ENCODE results near the gene RNASE4. TPM values are rescaled to one million over a fixed set of nuclear protein-coding genes. Genes with fewer than 3 reads are reported as not detected.

Gene RNASE4
- total RNA-seq, 1 donor from 2014 or later, result 10.5 TPM

GRCh38 chr14:20748439-20748838, 64.1 kb downstream of the RNASE4 start:
- H3K9me3 Mint-ChIP-seq, result peaks cover 11% of the 10 kb centered on the region
- peaks cover 7% of the 10 kb centered on the region for H3K36me3 Mint-ChIP-seq
- no peaks in the 10 kb centered on the region for H3K27me3 Mint-ChIP-seq
- peaks cover 11% of the 10 kb centered on the region for H3K4me1 Mint-ChIP-seq (ENCODE audit: unreplicated experiment)
- DNase-seq (ENCODE audit: extremely low spot score, unreplicated experiment), result no peak
- no peak overlapping the region for H3K27ac Mint-ChIP-seq
- no peak overlapping the region for H3K4me3 Mint-ChIP-seq
- TF ChIP-seq, protein P1, sequence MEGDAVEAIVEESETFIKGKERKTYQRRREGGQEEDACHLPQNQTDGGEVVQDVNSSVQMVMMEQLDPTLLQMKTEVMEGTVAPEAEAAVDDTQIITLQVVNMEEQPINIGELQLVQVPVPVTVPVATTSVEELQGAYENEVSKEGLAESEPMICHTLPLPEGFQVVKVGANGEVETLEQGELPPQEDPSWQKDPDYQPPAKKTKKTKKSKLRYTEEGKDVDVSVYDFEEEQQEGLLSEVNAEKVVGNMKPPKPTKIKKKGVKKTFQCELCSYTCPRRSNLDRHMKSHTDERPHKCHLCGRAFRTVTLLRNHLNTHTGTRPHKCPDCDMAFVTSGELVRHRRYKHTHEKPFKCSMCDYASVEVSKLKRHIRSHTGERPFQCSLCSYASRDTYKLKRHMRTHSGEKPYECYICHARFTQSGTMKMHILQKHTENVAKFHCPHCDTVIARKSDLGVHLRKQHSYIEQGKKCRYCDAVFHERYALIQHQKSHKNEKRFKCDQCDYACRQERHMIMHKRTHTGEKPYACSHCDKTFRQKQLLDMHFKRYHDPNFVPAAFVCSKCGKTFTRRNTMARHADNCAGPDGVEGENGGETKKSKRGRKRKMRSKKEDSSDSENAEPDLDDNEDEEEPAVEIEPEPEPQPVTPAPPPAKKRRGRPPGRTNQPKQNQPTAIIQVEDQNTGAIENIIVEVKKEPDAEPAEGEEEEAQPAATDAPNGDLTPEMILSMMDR (conservative IDR thresholded peaks at IDR 0.05), result no peak

GRCh38 chr14:20750194-20750593, 65.8 kb downstream of the RNASE4 start:
- Mint-ChIP-seq H3K27me3 (no peaks in the 10 kb centered on the region), H3K36me3 (peaks cover 7% of the 10 kb centered on the region), H3K27ac (no peak overlapping the region), H3K4me1 (ENCODE audit: unreplicated experiment) (peaks cover 11% of the 10 kb centered on the region), H3K4me3 (no peak overlapping the region), H3K9me3 (peaks cover 11% of the 10 kb centered on the region)
- TF ChIP-seq, protein P1 (conservative IDR thresholded peaks at IDR 0.05), result no peak
- no peak for DNase-seq (ENCODE audit: extremely low spot score, unreplicated experiment)

Other genes with a start within 250 kb of the RNASE4 start
- gene KLHL33, start 248.4 kb upstream of the RNASE4 start, total RNA-seq (ENCODE audit: low replicate concordance), result not detected in 2 replicates
- gene OSGEP, start 229.7 kb upstream of the RNASE4 start, total RNA-seq (ENCODE audit: low replicate concordance), result 37.4 and 57.1 TPM in 2 replicates
- 228 and 319 TPM in 2 replicates for gene APEX1, start 229.3 kb upstream of the RNASE4 start, total RNA-seq (ENCODE audit: low replicate concordance)
- 38.4 and 44.8 TPM in 2 replicates for gene PIP4P1, start 223.1 kb upstream of the RNASE4 start, total RNA-seq (ENCODE audit: low replicate concordance)
- gene PNP, start 215.2 kb upstream of the RNASE4 start, total RNA-seq (ENCODE audit: low replicate concordance), result 36.9 and 66.3 TPM in 2 replicates
- 0.88 and 0.94 TPM in 2 replicates for gene RNASE10, start 179.0 kb upstream of the RNASE4 start, total RNA-seq (ENCODE audit: low replicate concordance)
- gene RNASE9, start 123.5 kb upstream of the RNASE4 start, total RNA-seq (ENCODE audit: low replicate concordance), result not detected in 2 replicates
- gene RNASE11, start 96.6 kb upstream of the RNASE4 start, total RNA-seq (ENCODE audit: low replicate concordance), result not detected in 2 replicates
- gene RNASE12, start 93.2 kb upstream of the RNASE4 start, total RNA-seq (ENCODE audit: low replicate concordance), result not detected in 2 replicates
- not detected in 2 replicates for gene OR6S1, start 42.9 kb upstream of the RNASE4 start, total RNA-seq (ENCODE audit: low replicate concordance)
- gene ANG, start 4.2 kb downstream of the RNASE4 start, total RNA-seq (ENCODE audit: low replicate concordance), result 24.5 and 43.0 TPM in 2 replicates
- gene EDDM3A, start 61.3 kb downstream of the RNASE4 start, total RNA-seq (ENCODE audit: low replicate concordance), result not detected in 2 replicates
- not detected in 2 replicates for gene EDDM3B, start 83.8 kb downstream of the RNASE4 start, total RNA-seq (ENCODE audit: low replicate concordance)
- 0.97 and 1.1 TPM in 2 replicates for gene RNASE6, start 96.7 kb downstream of the RNASE4 start, total RNA-seq (ENCODE audit: low replicate concordance)
- 476 and 793 TPM in 2 replicates for gene RNASE1, start 118.3 kb downstream of the RNASE4 start, total RNA-seq (ENCODE audit: low replicate concordance)
- not detected in 2 replicates for gene RNASE3, start 206.8 kb downstream of the RNASE4 start, total RNA-seq (ENCODE audit: low replicate concordance)

Data from type B pancreatic cell (in vitro differentiated cells).